K562 (cell line): Measurements from ENCODE around the gene SFXN5. TPM values are rescaled to one million over a fixed set of nuclear protein-coding genes. Genes with fewer than 3 reads are reported as not detected.

Experiments used
- BCOR ChIP-seq: fragments of 450-650 bp; IDR thresholded peaks from 2 replicates; pipeline ENCODE4 v1.6.1; 2016
- CHD2 ChIP-seq: IDR thresholded peaks from 2 replicates; pipeline ENCODE4 v1.6.1; 2011; ENCODE audit warnings: low read depth, low read length
- CSDE1 ChIP-seq, 2 experiments: fragments of 450-650 bp; IDR thresholded peaks; 2 replicates each; pipeline ENCODE4 v1.6.1; 2016; ENCODE audit warnings: mild to moderate bottlenecking in 1 of 2
- E2F5 ChIP-seq: sonication (generic); formaldehyde crosslinking; IDR thresholded peaks from 2 replicates; pipeline ENCODE4 v1.8.0; 2022; ENCODE audit warnings: mild to moderate bottlenecking, missing genetic modification reagents
- ELF1 ChIP-seq: fragments of 200-800 bp; sonication (Bioruptor generic); IDR thresholded peaks from 2 replicates; pipeline ENCODE4 v1.6.1; 2016; ENCODE audit warnings: missing genetic modification characterization, missing compliant biosample characterization
- FOXK2 ChIP-seq, 2 experiments: fragments of 450-650 bp; IDR thresholded peaks in 1 of 2; conservative IDR thresholded peaks in 1 of 2; 2 replicates each; pipeline ENCODE4 v1.6.1; 2016; ENCODE audit warnings: low read depth in 2 of 2, mild to moderate bottlenecking in 1 of 2
- GABPA ChIP-seq: fragments of 200-800 bp; sonication (Bioruptor generic); conservative IDR thresholded peaks from 2 replicates; pipeline ENCODE4 v1.6.1; 2016; ENCODE audit warnings: low read depth, missing genetic modification characterization, missing compliant biosample characterization
- GTF2A2 ChIP-seq: IDR thresholded peaks from 2 replicates; pipeline ENCODE4 v1.6.1; 2016; ENCODE audit warnings: mild to moderate bottlenecking, missing genetic modification characterization, missing compliant biosample characterization
- HIVEP1 ChIP-seq: fragments of 250-450 bp; sonication (Bioruptor Pico); IDR thresholded peaks from 2 replicates; pipeline ENCODE4 v1.4.0; 2020; ENCODE audit warnings: mild to moderate bottlenecking
- JUN ChIP-seq, 2 experiments: sonication (generic) in 1 of 2; formaldehyde crosslinking in 1 of 2; IDR thresholded peaks; 2 replicates each; pipeline versions ENCODE4 v1.6.1 to v1.8.0; 2012 to 2022; ENCODE audit warnings: borderline replicate concordance in 2 of 2, mild to moderate bottlenecking in 2 of 2, improper control_type of control experiment in 1 of 2, low read depth in 1 of 2, low read length in 1 of 2, missing genetic modification reagents in 1 of 2
- NCOR1 ChIP-seq: fragments of 450-650 bp; IDR thresholded peaks from 2 replicates; pipeline ENCODE4 v1.6.1; 2016; ENCODE audit warnings: mild to moderate bottlenecking, moderate library complexity
- POU5F1 ChIP-seq: fragments of 150-350 bp; IDR thresholded peaks from 2 replicates; pipeline ENCODE4 v1.6.1; 2014; ENCODE audit warnings: borderline replicate concordance, low read length, low read depth, mild to moderate bottlenecking; ENCODE audit not compliant: partially characterized antibody
- RFX5 ChIP-seq: IDR thresholded peaks from 2 replicates; pipeline ENCODE4 v1.6.1; 2011; ENCODE audit warnings: low read depth, mild to moderate bottlenecking, improper control_type of control experiment, low read length
- RNF219 ChIP-seq: fragments of 250-450 bp; sonication (Bioruptor Pico); IDR thresholded peaks from 2 replicates; pipeline ENCODE4 v1.5.0; 2022; ENCODE audit warnings: mild to moderate bottlenecking
- SMAD2 ChIP-seq: fragments of 150-350 bp; IDR thresholded peaks from 2 replicates; pipeline ENCODE4 v1.6.1; 2014; ENCODE audit warnings: low read depth, mild to moderate bottlenecking, low read length
- SMAD4 ChIP-seq: fragments of 250-450 bp; sonication (Bioruptor Pico); conservative IDR thresholded peaks from 2 replicates; pipeline ENCODE4 v1.8.0; 2021; ENCODE audit warnings: inconsistent platforms, mild to moderate bottlenecking, moderate library complexity
- UBTF ChIP-seq, 2 experiments: IDR thresholded peaks; 2 replicates each; pipeline ENCODE4 v1.6.1; 2012; ENCODE audit warnings: improper control_type of control experiment in 2 of 2, low read depth in 2 of 2, low read length in 2 of 2, borderline replicate concordance in 1 of 2
- ZBTB2 ChIP-seq: fragments of 450-650 bp; IDR thresholded peaks from 2 replicates; pipeline ENCODE4 v1.6.1; 2016; ENCODE audit warnings: antibody characterized with exemption
- polyA plus RNA-seq, 8 experiments: library from polyadenylated mRNA; depleted of rRNA in 4 of 8; stranded (reverse) in 5 of 8; unstranded in 3 of 8; fragments of >200 nt; fragmentation: Nextera tagmentation in 2 of 8; fragmentation: Illumina TruSeq in 1 of 8; extraction: Ambion mirVana in 2 of 8; extraction: Trizol in 1 of 8; gene quantifications; 2 replicates each; pipeline versions ENCODE4 v1.2.1 to v1.2.3, GENCODE V29; 2011 to 2014; ENCODE audit warnings: inconsistent platforms in 1 of 8, missing spikeins in 1 of 8
- total RNA-seq, 7 experiments: library from RNA; depleted of rRNA in 6 of 7; stranded (reverse); fragments of >200 nt in 6 of 7; fragmentation: Illumina TruSeq in 2 of 7; extraction: Trizol in 2 of 7; gene quantifications; 2 replicates each; pipeline versions ENCODE4 v1.2.1 to v1.2.3, GENCODE V29; 2011 to 2021; ENCODE audit warnings: low replicate concordance in 1 of 7
- TF ChIP-seq, protein P1 (sequence below): fragments of 450-650 bp; formaldehyde crosslinking; IDR thresholded peaks from 2 replicates; pipeline ENCODE4 v1.4.0; 2022; ENCODE audit warnings: missing genetic modification characterization

SFXN5 gene
- total and polyA plus RNA-seq, 9 of the 15 experiments (the other 6 are each of a cell fraction or from before 2014, with no cell fraction given), result 8.3 to 22.6 (median 16.0) TPM

DNA sequence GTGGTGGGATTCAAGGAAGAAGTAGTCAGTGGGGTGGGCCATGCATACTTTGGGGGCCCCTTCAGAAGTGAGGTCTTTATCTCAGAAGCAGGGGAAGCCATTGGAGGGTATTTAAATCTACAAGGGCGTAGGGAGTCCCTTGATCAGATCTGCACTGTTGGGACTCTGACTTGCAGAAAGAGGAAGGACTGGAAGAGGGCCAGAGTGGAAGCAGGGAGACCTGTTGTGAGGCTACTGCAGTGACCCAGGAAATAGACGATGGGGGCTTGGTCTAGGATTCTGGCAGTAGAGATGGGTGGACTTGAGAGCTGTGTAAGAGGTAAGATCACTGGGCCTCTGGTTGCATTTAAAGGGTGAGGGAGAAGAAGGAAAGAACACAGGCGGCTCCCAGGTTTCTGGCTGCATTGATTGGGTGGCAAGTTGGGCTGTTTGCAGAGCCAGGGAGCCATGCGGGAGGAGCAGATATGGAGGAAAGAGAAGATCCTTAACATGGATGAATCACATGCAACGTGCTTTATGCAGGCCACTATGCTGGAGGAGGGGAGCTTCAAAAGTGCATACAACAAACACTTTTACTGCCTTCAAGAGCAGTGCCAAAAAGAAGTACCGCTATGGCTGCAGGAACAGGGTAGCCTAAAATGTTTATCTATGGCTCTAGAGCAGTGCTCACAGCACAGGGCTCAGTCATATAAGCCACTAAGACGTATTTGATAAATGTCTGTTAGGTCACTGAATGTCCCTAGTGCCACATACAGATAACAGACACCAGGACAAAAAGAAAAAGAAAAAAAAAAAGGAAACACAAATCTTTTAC is 2.3 kb downstream of the SFXN5 start (continued):
- TF ChIP-seq RNF219 (CRISPR knock-in tag) (no peak), BCOR (peak; percentile 48; the same call in 1 of the 2 replicates), NCOR1 (peak; percentile 63), GTF2A2 (tag) (no peak), CHD2 (no peak), GABPA (tag) (0 out of 2 replicates have a peak, but pooled peaks have one; percentile 20), E2F5 (CRISPR knock-in tag) (no peak), ZBTB2 (no peak), FOXK2 (conservative IDR thresholded peaks at IDR 0.05 in 1 of 2, IDR thresholded peaks at IDR 0.05 in 1 of 2; ENCODE audit: low read depth in 2 of 2) (no peak), SMAD2 (no peak), SMAD4 (CRISPR knock-in tag) (peak; percentile 45; the same call in 1 of the 2 replicates), HIVEP1 (no peak), POU5F1 (no peak), UBTF (IDR thresholded peaks at IDR 0.05; ENCODE audit: borderline replicate concordance in 1 of 2, low read depth in 2 of 2, low read length in 2 of 2) (peak in 1 of 2 experiments; percentile 62; a peak in 1 of 4 replicates), ELF1 (tag) (peak; percentile 56; the same call in 1 of the 2 replicates), CSDE1 (IDR thresholded peaks at IDR 0.05) (no peak), RFX5 (no peak), JUN (IDR thresholded peaks at IDR 0.05; ENCODE audit: borderline replicate concordance, low read depth, low read length) (no peak), JUN (CRISPR knock-in tag; IDR thresholded peaks at IDR 0.05; ENCODE audit: borderline replicate concordance) (no peak)
- TF ChIP-seq, protein P1, sequence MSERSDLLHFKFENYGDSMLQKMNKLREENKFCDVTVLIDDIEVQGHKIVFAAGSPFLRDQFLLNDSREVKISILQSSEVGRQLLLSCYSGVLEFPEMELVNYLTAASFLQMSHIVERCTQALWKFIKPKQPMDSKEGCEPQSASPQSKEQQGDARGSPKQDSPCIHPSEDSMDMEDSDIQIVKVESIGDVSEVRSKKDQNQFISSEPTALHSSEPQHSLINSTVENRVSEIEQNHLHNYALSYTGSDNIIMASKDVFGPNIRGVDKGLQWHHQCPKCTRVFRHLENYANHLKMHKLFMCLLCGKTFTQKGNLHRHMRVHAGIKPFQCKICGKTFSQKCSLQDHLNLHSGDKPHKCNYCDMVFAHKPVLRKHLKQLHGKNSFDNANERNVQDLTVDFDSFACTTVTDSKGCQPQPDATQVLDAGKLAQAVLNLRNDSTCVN (CRISPR knock-in tag), result no peak
